HG02970 (cell line): ENCODE measurements around the gene CHN1.

ENCODE experiments used
- ATAC-seq: cut with Tn5 transposase; IDR thresholded peaks from one replicate; pipeline ENCODE4 v1.9.1; 2021; ENCODE audit warnings: mild to moderate bottlenecking, moderate library complexity, moderate number of reproducible peaks; ENCODE audit not compliant: unreplicated experiment, low FRiP score

Gene CHN1

GRCh38 chr2:175004980-175005732, at the start of gene CHN1:
CHN1 (minus strand) TSS chr2:175005381; CDS start chr2:175004912, 469 bp downstream.
- peak; percentile 78 for ATAC-seq

- ATAC-seq, result no peak
Measured at GRCh38 chr2:175054340-175054739, 49.2 kb upstream of the CHN1 start.

- ATAC-seq, result no peak
Measured at GRCh38 chr2:175049661-175050060, 44.5 kb upstream of the CHN1 start.

- no peak for ATAC-seq
Measured at GRCh38 chr2:175048275-175048674, 43.1 kb upstream of the CHN1 start.

GRCh38 chr2:175039490-175039889, 34.3 kb upstream of the CHN1 start:
- no peak for ATAC-seq

- no peak for ATAC-seq
Measured at GRCh38 chr2:175039031-175039430, 33.9 kb upstream of the CHN1 start.

- no peak for ATAC-seq
Measured at GRCh38 chr2:175037941-175038340, 32.8 kb upstream of the CHN1 start.

- ATAC-seq, result no peak
Measured at GRCh38 chr2:175036582-175037018, 31.4 kb upstream of the CHN1 start.

- no peak for ATAC-seq
Measured at GRCh38 chr2:175035806-175036205, 30.6 kb upstream of the CHN1 start.

- no peak for ATAC-seq
Measured at GRCh38 chr2:175034716-175035115, 29.5 kb upstream of the CHN1 start.

GRCh38 chr2:175030380-175031271, 25.4 kb upstream of the CHN1 start:
- ATAC-seq, result no peak

GRCh38 chr2:175027755-175028154, 22.6 kb upstream of the CHN1 start:
- no peak for ATAC-seq

- no peak for ATAC-seq
Measured at GRCh38 chr2:175026385-175026784, 21.2 kb upstream of the CHN1 start.

GRCh38 chr2:175025946-175026345, 20.8 kb upstream of the CHN1 start:
- ATAC-seq, result no peak

GRCh38 chr2:175025233-175025632, 20.1 kb upstream of the CHN1 start:
- no peak for ATAC-seq

- ATAC-seq, result no peak
Measured at GRCh38 chr2:175022923-175023322, 17.7 kb upstream of the CHN1 start.

- no peak for ATAC-seq
Measured at GRCh38 chr2:175019566-175020327, 14.6 kb upstream of the CHN1 start.

- no peak for ATAC-seq
Measured at GRCh38 chr2:175017618-175018414, 12.6 kb upstream of the CHN1 start.

- no peak for ATAC-seq
Measured at GRCh38 chr2:175015340-175015739, 10.2 kb upstream of the CHN1 start.

- no peak for ATAC-seq
Measured at GRCh38 chr2:175012516-175012915, 7.3 kb upstream of the CHN1 start.
